NCI-H187 treated with DMSO at 0.1 percent for 48 hours (cell line): ENCODE data around the gene SLC37A3.
"Not testable (repeated sequence)": the region's sequence is repeated elsewhere in the genome, so short reads cannot be mapped to it uniquely, and the experiment has no call there.

Experiments
- DNase-seq: peaks from one replicate; lab custom pipeline; 2025; lab: John Stamatoyannopoulos, UW

Gene SLC37A3, protein sequence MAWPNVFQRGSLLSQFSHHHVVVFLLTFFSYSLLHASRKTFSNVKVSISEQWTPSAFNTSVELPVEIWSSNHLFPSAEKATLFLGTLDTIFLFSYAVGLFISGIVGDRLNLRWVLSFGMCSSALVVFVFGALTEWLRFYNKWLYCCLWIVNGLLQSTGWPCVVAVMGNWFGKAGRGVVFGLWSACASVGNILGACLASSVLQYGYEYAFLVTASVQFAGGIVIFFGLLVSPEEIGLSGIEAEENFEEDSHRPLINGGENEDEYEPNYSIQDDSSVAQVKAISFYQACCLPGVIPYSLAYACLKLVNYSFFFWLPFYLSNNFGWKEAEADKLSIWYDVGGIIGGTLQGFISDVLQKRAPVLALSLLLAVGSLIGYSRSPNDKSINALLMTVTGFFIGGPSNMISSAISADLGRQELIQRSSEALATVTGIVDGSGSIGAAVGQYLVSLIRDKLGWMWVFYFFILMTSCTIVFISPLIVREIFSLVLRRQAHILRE

DNA sequence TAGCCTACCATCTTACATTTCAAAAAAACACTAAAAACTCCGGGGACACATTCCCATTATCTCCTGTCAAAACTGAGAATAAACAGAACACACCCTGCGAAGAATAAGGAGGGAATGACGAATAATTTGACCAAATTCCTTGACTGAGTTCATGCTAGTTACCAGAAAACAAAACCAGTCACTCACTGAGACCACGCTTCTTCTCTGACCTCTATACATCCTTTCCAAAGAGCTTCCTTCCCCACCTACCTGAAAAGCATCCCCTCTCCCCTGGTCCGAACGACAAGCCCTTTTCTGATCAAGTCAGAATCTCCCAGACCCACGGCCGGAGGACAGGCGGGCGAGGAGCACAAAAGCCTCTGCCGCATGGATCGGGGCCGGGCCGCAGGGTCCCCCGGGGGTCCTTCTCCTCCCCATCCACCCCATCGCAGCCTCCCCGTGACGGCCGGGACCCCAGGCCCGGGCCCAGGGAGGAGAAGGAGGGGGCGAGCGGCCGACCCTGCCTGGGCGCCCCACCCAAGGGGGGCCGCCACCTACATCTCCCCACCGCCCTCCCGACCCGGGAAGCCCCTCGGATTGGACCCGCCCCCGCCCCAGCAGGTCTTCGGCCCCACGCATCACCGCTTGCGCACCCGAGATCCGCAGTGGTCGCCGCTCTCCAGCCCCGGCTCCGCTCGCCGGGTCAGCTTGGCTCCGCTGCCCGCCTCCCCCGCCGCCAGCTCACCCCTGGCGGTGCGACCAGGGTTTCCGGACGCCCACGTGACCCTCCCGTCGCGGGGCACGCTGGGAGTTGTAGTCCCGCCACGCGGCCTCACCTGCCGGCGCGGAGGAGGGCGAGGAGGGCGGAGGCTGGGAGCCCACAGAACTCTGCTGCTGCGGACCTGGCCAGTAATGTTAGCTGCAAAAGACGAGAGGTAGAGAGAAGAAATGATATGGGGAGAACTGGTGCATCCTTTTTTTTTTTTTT, at the start of gene SLC37A3:
TSS of gene SLC37A3 (minus strand) at position 747 of the 967 bp plus-strand sequence. CDS start 16,004 bp downstream, outside the sequence.
- peak; percentile 46 for DNase-seq

DNA sequence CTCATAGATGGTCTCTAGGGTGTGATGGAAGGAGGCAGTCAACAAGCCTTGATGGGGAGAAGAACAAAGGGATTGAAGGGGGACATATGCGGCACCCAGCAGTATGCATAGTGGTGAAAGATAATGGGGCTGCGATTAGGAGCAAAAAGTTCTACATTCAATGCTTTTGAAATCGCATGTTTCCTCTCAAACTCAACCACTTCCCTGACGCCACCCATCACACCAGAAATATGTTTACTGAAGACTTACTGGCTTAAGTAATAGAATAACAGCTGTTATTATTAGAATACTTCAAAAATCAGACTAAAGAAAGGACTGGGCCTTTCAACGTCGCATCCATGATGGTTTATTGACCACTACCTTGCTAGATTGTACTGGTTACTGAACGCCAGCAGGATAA, 49.5 kb upstream of the SLC37A3 start:
- no peak for DNase-seq

DNA sequence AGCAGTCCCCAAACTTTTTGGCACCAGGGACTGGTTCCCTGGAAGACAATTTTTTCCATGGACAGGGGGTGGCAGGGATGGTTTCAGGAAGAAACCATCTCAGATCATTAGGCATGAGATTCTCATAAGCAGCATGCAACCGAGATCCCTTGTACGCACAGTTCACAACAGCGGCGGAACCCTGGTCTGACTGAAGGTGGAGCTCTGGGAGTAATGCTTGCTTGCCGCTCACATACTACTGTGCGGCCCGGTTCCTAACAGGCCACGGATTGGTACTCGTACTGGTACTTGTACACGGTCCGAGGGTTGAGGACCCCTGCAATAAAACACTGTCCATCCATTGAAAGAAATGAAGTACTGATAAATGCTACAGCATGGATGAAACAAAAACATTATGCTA, 48.1 kb upstream of the SLC37A3 start:
- no peak for DNase-seq

DNA sequence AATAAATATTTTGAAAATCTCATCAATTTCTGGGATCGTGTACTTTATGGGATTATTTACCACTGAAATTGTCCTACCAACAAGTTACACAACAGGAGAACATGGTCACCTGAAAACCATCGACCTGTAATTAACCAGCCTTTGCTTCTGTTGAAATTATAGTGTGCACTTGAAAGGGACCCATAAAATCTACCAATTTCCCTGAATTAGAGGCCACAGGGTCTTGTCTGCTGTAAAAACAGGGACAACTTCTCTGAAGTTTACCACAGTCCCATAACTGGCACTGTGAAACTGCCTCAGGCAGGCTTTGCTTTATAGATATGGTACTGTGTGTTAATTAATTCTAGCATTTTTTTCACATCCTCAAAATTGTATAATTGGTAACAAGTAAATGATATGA, 43.2 kb upstream of the SLC37A3 start:
- no peak for DNase-seq

DNA sequence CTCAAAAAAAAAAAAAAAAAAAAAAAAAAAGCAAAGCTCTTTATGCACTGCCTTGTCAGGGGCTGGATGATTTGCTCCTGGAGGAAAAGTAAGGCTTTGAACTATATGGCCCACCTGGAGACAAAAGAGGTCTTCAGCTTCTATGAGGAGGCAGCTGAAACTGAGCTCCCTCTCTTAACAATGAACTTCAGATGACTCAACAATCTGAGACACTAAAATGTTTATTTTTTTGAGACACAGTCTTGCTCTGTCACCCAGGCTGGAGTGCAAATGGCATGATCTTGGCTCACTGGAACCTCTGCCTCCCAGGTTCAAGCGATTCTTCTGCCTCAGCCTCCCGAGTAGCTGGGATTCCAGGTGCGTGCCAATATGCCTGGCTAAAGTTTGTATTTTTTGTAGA, 42.3 kb upstream of the SLC37A3 start:
- no peak for DNase-seq

DNA sequence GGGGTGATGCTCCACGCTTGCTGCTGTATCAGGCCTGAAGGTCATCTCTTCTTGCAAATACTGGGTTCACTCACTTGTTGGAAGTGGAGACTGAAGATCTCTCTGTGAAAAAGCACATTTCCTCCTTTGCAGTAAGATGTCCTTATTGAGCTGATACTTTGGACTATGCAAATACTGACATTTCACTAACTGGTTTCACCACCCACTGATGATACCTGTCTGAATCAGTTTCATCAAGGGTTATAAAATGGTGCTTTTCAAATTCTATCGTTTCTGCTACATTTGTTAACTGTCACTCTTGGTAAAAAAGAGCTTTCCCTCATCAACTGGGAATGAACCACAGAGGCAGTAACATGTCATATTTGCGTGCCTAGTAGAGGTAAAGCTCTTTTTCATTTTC, 41.0 kb upstream of the SLC37A3 start:
- no peak for DNase-seq

DNA sequence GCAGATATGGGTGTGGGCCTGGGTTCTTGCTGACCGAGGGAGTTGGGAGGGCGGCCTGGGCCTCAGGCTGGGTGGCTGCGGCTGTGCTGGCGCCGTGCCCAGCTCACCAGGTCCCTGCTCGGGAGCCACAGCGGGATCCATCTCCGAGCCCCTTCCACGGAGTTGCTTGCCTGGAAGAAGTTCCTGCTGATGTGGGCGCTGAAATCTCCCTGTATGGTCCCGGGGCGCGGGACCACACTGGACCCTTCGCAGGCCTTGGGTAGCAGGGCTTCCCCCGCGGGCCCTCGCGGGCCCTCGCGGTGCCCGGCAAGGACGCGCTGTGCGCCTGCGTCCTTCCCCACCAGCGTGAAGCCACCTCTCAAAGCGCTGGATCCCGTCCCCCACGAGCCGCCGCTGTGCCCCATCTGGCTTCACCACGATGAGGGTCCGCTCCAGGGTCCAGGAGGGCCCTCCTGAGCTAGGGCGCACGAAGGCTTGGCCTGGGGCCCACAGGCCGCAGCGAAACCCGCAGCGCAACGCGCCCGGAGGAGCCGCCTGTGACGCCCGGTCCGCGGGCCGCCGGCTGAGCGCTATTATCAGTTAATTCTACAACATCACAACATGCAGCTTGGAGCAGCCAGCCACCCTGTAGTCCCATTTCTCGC, 37.0 kb upstream of the SLC37A3 start:
- no peak for DNase-seq

DNA sequence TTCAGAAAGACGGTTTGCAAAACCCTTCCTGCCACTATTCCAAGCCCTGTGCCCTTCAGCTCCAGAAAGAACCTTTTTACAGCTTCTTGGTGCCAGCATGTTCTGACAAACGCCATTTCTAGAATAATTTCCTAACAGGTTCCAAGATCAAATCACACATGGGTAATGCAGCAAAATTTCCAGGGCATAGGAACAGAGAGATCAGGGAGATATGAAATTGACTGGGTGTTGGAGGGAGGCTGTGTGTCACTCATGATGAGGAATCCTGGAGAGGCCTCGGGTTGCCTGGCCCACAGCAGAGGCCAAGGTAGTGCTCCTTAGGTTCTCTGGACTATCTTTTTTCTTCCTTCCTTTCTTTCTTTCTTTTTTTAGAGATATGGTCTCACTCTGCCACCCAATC, 35.1 kb upstream of the SLC37A3 start:
- DNase-seq, result no peak

DNA sequence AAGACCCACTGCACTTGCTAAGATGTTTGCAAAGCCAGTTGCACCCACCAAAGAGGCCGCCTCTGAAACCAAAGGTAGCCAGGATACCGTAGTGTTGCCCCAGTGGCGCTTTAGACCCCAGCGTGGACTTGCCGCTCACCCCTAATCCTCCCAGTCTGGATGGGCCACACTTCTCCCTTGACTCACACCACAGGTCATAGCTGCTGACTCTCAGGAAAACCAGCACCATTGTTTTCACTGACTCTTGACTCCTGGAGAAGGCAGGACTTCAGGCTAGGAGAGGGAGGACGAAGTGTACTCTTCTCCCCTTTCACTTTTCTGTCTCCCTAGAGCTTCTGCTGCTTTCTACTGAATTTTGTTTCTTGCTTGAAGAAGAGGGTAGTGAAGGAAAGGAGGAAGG, 27.8 kb upstream of the SLC37A3 start:
- DNase-seq, result no peak

DNA sequence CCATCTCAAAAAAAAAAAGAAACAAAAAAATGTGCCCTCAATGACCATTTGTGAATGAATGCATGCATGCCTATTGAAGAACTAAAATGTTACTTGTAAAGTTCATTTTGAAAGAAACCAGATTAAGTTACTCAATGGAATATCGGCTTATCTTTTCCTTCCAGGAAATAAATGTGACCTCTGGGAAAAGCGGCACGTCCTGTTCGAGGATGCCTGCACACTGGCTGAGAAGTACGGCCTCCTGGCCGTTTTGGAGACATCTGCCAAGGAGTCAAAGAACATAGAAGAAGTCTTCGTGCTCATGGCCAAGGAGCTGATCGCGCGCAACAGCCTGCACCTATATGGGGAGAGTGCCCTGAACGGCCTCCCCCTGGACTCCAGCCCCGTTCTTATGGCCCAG, 27.4 kb upstream of the SLC37A3 start:
- no peak for DNase-seq

DNA sequence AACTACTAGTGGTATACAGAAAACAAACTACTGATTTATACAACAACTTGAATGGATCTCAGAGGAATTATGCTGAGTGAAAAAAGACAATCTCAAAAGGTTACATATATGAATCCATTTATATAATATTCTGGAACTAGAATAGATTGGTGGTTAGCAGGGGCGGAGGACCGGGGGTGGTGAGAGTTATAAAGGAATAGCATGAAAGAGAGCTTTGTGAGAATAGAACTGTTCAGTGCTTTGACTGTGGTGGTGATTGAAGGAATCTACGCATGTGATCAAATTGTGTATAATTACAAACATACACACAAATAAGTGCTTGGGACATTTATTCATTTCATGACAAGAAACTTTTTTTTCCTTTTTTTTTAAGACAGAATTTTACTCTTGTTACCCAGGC, 25.2 kb upstream of the SLC37A3 start:
- no peak for DNase-seq

DNA sequence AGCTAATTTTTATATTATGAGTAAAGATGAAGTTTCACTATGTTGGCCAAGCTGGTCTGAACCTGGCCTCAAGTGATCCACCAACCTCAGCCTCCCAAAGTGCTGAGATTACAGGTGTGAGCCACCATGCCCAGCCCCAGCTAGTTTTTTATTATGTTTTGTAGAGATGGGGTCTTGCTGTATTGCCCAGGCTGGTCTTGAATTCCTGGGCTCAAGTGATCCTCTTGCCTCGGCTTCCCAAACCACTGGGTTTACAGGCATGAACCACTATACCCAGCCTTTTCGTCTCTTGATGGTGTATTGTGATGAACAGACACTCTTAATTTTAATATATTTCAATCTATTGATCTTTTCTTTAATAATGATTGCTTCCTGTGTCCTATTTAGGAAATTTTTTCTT, 23.2 kb upstream of the SLC37A3 start:
- DNase-seq, result no peak

DNA sequence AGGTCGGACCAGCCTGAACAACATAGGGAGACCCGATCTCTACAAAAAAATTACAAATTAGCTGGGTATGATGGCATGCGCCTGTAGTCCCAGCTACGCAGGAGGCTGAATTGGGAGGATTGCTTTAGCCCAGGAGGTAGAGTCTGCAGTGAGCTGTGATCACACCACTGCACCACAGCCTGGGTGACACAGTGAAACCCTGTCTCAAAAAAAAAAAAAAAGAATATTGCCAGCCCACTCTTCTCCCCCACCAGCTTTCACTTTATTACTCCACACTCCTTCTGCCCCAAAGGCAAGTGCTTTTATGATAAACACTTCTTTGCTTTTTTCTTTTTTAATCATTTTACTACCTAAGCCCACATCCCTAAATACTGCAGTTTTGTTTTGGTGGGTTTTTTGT, 20.3 kb upstream of the SLC37A3 start:
- DNase-seq, result no peak

DNA sequence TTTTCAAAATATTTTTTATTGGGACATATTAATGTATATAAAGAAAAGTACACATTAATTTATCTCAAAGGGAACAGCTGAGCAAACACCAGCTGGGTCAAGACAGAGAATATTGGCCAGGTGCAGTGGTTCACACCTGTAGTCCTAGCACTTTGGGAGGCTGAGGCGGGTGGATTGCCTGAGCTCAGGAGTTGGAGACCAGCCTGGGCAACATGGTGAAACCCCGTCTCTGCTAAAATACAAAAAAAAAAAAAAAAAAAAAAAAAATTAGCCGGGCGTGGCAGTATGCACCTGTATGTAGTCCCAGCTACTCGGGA, 19.8 kb upstream of the SLC37A3 start:
- peak; percentile 7 for DNase-seq

DNA sequence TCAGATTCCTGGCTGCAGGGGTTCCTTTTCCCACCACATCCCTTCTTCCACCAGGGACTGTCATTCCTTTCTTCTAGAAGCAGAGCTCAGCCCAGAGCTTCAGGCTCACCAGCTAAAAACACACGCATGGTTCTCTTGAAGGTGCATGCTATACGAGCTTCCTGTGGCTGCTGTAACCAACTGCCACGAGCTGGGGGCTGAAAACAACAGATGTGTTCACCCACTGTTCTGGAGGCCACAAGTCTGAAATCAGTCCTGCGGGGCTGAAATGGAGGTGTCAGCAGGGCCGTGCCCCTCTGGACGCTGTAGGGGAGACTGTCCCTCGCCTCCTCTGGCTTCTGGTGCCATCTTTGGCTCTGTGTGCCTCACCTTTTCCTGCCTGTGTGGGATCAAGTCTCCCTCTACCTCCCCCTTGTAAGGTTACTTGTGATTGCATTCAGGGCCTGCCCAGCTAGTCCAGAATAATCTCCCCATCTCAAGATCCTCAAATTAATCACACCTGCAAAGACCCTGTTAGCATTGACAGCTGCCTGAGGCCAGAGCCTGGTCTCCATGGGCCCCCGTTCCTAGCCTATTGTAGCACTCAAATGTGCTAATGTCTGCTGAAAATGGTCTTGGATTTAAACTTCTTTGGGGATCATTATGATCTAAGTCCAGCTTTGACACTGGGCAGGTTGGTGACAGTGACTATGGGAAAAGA, 19.3 kb upstream of the SLC37A3 start:
- no peak for DNase-seq

DNA sequence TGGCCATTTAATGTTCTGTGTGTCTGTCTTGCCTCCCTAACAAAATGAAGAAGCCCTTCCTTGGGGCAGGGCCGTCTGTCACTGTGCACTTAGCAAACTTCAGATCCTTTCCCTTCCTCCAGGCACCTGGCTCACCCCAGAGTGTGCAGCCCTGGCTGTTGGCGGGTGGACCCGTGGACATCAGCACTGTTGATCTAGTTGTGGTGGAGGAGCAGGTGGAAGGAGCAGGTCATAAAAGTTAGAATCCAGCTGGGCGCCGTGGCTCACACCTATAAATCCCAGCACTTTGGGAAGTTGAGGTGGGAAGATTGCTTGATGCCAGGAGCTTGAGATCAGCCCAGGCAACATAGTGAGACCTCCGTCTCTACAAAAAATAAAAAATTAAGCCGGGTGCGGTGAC, 18.2 kb upstream of the SLC37A3 start:
- no peak for DNase-seq

DNA sequence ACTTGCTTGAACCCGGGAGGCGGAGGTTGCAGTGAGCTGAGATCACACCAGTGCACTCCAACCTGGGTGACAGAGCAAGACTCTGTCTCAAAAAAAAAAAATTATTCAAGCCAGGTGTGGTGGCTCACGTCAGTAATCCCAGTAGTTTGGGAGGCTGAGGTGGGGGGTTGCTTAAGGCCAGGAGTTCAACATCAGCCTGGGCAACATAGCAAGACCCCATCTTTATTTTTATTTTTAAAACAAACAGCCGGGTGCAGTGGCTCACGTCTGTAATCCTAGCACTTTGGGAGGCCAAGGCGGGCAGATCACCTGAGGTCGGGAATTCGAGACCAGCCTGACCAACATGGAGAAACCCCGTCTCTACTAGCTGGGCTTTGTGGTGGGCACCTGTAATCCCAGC, 17.5 kb upstream of the SLC37A3 start:
- DNase-seq, result not testable (repeated sequence)

DNA sequence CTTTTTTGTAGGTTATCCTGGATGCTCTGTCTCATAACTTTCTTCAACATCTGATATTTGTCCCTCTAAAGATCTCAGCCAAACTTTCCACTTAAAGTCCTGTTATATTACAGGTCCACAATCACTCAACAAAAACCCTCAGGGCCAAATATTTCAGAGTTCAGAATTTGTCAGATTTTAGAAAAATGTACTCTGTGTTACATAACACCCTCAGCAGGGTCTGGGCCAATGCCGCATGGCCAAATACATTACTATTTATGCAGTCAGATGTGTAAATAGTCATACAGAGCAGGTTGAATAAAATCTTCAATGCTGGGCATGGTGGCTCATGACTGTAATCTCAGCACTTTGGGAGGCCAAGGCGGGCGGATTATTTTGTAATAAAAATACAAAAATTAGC, 17.0 kb upstream of the SLC37A3 start:
- no peak for DNase-seq

DNA sequence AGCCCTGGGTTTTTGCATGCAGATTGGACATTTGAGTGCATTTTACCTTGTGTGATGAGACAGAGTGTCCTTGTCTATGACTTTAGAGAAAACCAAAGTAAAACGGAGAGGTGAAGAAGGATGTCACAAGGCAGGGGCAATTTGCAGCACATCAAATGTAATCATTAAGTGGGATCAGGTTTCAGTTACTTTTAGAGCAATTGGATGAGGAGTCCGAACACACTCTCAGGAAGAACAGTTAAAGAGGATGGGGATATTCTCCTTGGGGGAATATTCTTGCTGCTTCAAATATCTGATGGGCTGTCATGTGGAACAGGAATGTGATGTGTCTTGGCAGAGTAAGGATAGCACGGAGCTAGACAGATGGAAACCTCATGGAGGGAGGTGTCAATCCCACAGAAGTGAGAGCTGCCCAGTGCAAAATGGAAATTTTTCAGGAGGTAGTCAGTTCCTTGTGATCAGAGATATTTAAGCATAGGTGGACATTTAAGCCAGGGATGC, 6.3 kb upstream of the SLC37A3 start:
- DNase-seq, result no peak

DNA sequence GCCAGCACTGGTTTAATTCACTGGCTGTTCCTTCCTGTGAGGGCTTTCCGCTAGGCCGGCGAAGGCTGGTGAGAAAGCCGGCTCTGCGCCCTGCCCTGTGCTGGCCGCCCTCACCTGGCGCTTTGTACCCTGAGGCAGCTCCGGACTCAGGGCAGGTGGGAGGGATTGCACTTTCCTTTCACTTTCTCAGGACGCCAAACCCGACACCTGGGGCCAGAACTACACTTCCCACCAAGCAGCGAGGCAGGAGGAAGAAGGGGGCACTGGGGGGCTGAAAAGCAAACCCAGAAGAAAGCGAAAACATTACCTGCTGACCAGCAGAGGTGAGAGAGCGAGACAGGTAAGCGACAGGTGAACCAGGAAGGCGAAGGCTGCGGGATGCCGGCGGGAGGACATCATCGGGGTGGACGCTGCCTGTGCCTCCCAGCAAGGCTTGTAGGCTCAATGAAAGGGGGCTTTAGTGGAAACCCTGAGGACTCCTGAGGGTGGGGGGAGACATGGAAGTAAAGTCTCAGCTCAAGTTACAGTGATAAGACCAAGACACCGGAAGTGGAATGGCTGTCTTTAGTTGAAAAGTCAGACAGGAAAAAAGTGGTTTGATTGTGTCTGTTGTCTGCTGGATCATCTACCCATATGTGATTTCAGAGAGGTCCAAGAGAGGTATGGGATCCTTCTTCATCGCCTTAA, 5.7 kb upstream of the SLC37A3 start, which contains the start of gene RAB19:
TSS of gene RAB19 (plus strand) at position 181 of the 687 bp plus-strand sequence. CDS start 3,589 bp downstream, outside the sequence.
- DNase-seq, result peak; percentile 18
